ENCODE results near the gene TAOK1.

GRCh38 chr17:29393436-29393835 is 3.3 kb downstream of the TAOK1 start:
- TF ChIP-seq CTCF (IDR thresholded peaks at IDR 0.05; ENCODE audit: insufficient read depth, low read length) (no peak), POLR2AphosphoS5 (IDR thresholded peaks at IDR 0.05; ENCODE audit: low read depth) (no peak), REST (IDR thresholded peaks at IDR 0.05; ENCODE audit: insufficient replicate concordance, low read depth) (no peak), GABPA (IDR thresholded peaks at IDR 0.05; ENCODE audit: low read depth) (no peak), SPI1 (IDR thresholded peaks at IDR 0.05; ENCODE audit: borderline replicate concordance, low read depth) (peak; percentile 65)

Measured in HL-60 (cell line).